Sigmoid colon (tissue), 4 donors: ENCODE results near the gene MED25.

Source experiments
- EP300 ChIP-seq, 4 donors: sonication (generic); formaldehyde crosslinking; IDR thresholded peaks; one replicate each; pipeline ENCODE4 v1.6.1; 2017; ENCODE audit warnings: antibody characterized with exemption in 4 of 4
- POLR2A ChIP-seq, 2 donors: fragments of 450-650 bp; IDR thresholded peaks; one replicate each; pipeline ENCODE4 v1.6.1; 2016; ENCODE audit warnings: antibody characterized with exemption in 2 of 2, mild to moderate bottlenecking in 2 of 2, moderate library complexity in 2 of 2
- POLR2AphosphoS5 ChIP-seq, 4 donors: sonication (generic); formaldehyde crosslinking; IDR thresholded peaks; one replicate each; pipeline ENCODE4 v1.6.1; 2017; ENCODE audit warnings: antibody characterized with exemption in 4 of 4
- TF ChIP-seq, protein P1 (sequence below), 4 experiments: fragments of 450-650 bp in 3 of 4; fragments of 200-600 bp in 1 of 4; IDR thresholded peaks; one replicate each; pipeline ENCODE4 v1.5.1; 2016 to 2019; ENCODE audit warnings: antibody characterized with exemption in 4 of 4, mild to moderate bottlenecking in 3 of 4, moderate library complexity in 2 of 4

- TF ChIP-seq, protein P1, sequence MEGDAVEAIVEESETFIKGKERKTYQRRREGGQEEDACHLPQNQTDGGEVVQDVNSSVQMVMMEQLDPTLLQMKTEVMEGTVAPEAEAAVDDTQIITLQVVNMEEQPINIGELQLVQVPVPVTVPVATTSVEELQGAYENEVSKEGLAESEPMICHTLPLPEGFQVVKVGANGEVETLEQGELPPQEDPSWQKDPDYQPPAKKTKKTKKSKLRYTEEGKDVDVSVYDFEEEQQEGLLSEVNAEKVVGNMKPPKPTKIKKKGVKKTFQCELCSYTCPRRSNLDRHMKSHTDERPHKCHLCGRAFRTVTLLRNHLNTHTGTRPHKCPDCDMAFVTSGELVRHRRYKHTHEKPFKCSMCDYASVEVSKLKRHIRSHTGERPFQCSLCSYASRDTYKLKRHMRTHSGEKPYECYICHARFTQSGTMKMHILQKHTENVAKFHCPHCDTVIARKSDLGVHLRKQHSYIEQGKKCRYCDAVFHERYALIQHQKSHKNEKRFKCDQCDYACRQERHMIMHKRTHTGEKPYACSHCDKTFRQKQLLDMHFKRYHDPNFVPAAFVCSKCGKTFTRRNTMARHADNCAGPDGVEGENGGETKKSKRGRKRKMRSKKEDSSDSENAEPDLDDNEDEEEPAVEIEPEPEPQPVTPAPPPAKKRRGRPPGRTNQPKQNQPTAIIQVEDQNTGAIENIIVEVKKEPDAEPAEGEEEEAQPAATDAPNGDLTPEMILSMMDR (IDR thresholded peaks at IDR 0.05), result no peak
- TF ChIP-seq POLR2A (IDR thresholded peaks at IDR 0.05) (no peak), POLR2AphosphoS5 (IDR thresholded peaks at IDR 0.05) (no peak), EP300 (IDR thresholded peaks at IDR 0.05) (no peak)
Observed at GRCh38 chr19:49861107-49861506, 43.0 kb downstream of the MED25 start.
